A549 (cell line): Measurements from ENCODE around the gene NXN. TPM values are rescaled to one million over a fixed set of nuclear protein-coding genes. Genes with fewer than 3 reads are reported as not detected.
A peak's percentile ranks its signal among the peaks of the same experiment; 100 is the strongest.

Source experiments
- ATAC-seq, 2 experiments: fragments of 200-7000 bp in 1 of 2; fragments of >200 bp in 1 of 2; cut with Nextera tagmentation in 1 of 2; cut with Tn5 transposase in 1 of 2; 3 replicates each; pipeline versions ENCODE4 v1.8.0 to v1.9.1; 2018 to 2020; ENCODE audit warnings: mild to moderate bottlenecking in 1 of 2, moderate library complexity in 1 of 2
- CTCF ChIA-PET: fragments of 300-600 bp; sonication (Branson Sonifier 250); formaldehyde crosslinking; extraction: SDS; loops from one replicate; lab custom pipeline; 2021; ENCODE audit warnings: antibody characterized with exemption, inconsistent platforms; lab: Yijun Ruan, JAX
- POLR2A ChIA-PET: fragments of 350-600 bp; formaldehyde crosslinking; extraction: SDS; loops from one replicate; lab custom pipeline; 2021; ENCODE audit warnings: antibody characterized with exemption, inconsistent platforms; lab: Yijun Ruan, JAX
- DNase-seq, 2 experiments: peaks; one replicate each; pipeline versions ENCODE4 v3.0.0 to v3.0.0-alpha.2; 2011 to 2016; ENCODE audit warnings: low read depth in 1 of 2, low spot score in 1 of 2
- FAIRE-seq: peaks from 2 replicates; lab custom pipeline; 2011; peaks lifted over from hg19 to GRCh38; lab: Jason Lieb, UNC
- H3K27ac ChIP-seq, 2 experiments: fragments of >200 bp; sonication (Bioruptor Twin); formaldehyde crosslinking; 3 replicates each; pipeline ENCODE4 v1.5.1; 2016 to 2017
- H3K4me1 ChIP-seq: fragments of >200 bp; sonication (Bioruptor Twin); formaldehyde crosslinking; 3 replicates; pipeline ENCODE4 v1.6.1; 2016
- H3K4me2 ChIP-seq: fragments of >200 bp; sonication (Bioruptor Twin); formaldehyde crosslinking; 3 replicates; pipeline ENCODE4 v1.6.1; 2016
- H3K4me3 ChIP-seq: fragments of >200 bp; sonication (Bioruptor Twin); formaldehyde crosslinking; 3 replicates; pipeline ENCODE4 v1.5.1; 2016
- H3K9me3 ChIP-seq: fragments of >200 bp; sonication (Bioruptor Twin); formaldehyde crosslinking; 3 replicates; pipeline ENCODE4 v1.6.1; 2016
- CBX2 ChIP-seq: fragments of 200-600 bp; sonication (generic); IDR thresholded peaks from 2 replicates; pipeline ENCODE4 v1.6.1; 2016; ENCODE audit warnings: low read depth, mild to moderate bottlenecking, borderline replicate concordance
- CHD2 ChIP-seq: fragments of 150-350 bp; IDR thresholded peaks from 2 replicates; pipeline ENCODE4 v1.6.1; 2014; ENCODE audit warnings: low read length; ENCODE audit not compliant: partially characterized antibody
- CHD4 ChIP-seq: fragments of 200-600 bp; sonication (generic); IDR thresholded peaks from 2 replicates; pipeline ENCODE4 v1.6.1; 2016; ENCODE audit warnings: antibody characterized with exemption, mild to moderate bottlenecking, borderline replicate concordance
- FOSB ChIP-seq: fragments of 250-450 bp; sonication (Bioruptor Pico); IDR thresholded peaks from 2 replicates; pipeline ENCODE4 v1.5.0; 2020; ENCODE audit warnings: mild to moderate bottlenecking, moderate library complexity
- FOXS1 ChIP-seq: fragments of 250-450 bp; sonication (Bioruptor Pico); IDR thresholded peaks from 2 replicates; pipeline ENCODE4 v1.5.0; 2020; ENCODE audit warnings: mild to moderate bottlenecking, moderate library complexity
- HDAC2 ChIP-seq: fragments of 200-600 bp; sonication (generic); IDR thresholded peaks from 2 replicates; pipeline ENCODE4 v1.6.1; 2016
- KDM1A ChIP-seq: fragments of 200-600 bp; sonication (generic); IDR thresholded peaks from 2 replicates; pipeline ENCODE4 v1.6.1; 2016; ENCODE audit warnings: low read depth, mild to moderate bottlenecking
- MAFK ChIP-seq: fragments of 450-650 bp; IDR thresholded peaks from 2 replicates; pipeline ENCODE4 v1.6.1; 2014; ENCODE audit not compliant: partially characterized antibody
- RAD21 ChIP-seq, 2 experiments: fragments of >200 bp in 1 of 2; sonication (Bioruptor Twin) in 1 of 2; formaldehyde crosslinking in 1 of 2; IDR thresholded peaks in 1 of 2; conservative IDR thresholded peaks in 1 of 2; 2 replicates in 1 of 2; 3 replicates in 1 of 2; pipeline ENCODE4 v1.6.1; 2012 to 2018; ENCODE audit warnings: inconsistent platforms in 1 of 2
- RARB ChIP-seq: fragments of 250-450 bp; sonication (Bioruptor Pico); IDR thresholded peaks from 2 replicates; pipeline ENCODE4 v1.8.0; 2021; ENCODE audit warnings: mild to moderate bottlenecking, moderate library complexity
- RNF2 ChIP-seq: fragments of 200-600 bp; sonication (generic); IDR thresholded peaks from 2 replicates; pipeline ENCODE4 v1.6.1; 2016; ENCODE audit warnings: low read depth, mild to moderate bottlenecking, antibody characterized with exemption, moderate library complexity, borderline replicate concordance
- SMC3 ChIP-seq: fragments of >200 bp; sonication (Bioruptor Twin); formaldehyde crosslinking; IDR thresholded peaks from 3 replicates; pipeline ENCODE4 v1.6.1; 2018; ENCODE audit warnings: inconsistent platforms
- ZFP36 ChIP-seq: fragments of 450-650 bp; IDR thresholded peaks from 2 replicates; pipeline ENCODE4 v1.6.1; 2014; ENCODE audit warnings: borderline replicate concordance; ENCODE audit not compliant: partially characterized antibody
- ZNF302 ChIP-seq: fragments of 250-450 bp; sonication (Bioruptor Pico); IDR thresholded peaks from 2 replicates; pipeline ENCODE4 v1.9.0; 2021; ENCODE audit warnings: inconsistent platforms, mild to moderate bottlenecking, moderate library complexity
- WGBS: methylation state at CpG from one replicate; pipeline ENCODE4 v1.1.6; 2017; ENCODE audit errors: missing lambda C conversion rate; 5-methylcytosine and 5-hydroxymethylcytosine counted together
- polyA plus RNA-seq, 4 experiments: library from polyadenylated mRNA; depleted of rRNA in 3 of 4; stranded (reverse); fragments of >200 nt; fragmentation: RNase III in 1 of 4; extraction: RNeasy Plus Mini Kit Qiagen cat#74134 plus additional on column Dnase treatment in 1 of 4; gene quantifications; 2 replicates in 3 of 4; 3 replicates in 1 of 4; pipeline ENCODE4 v1.2.3, GENCODE V29; 2011 to 2017
- TF ChIP-seq, protein P1 (sequence below): IDR thresholded peaks from 2 replicates; pipeline ENCODE4 v1.6.1; 2012
- TF ChIP-seq, protein P2 (sequence below): fragments of >200 bp; sonication (Bioruptor Twin); formaldehyde crosslinking; IDR thresholded peaks from 3 replicates; pipeline ENCODE4 v1.5.1; 2016
- TF ChIP-seq, protein P3 (sequence below): fragments of 250-450 bp; sonication (Bioruptor Pico); IDR thresholded peaks from 2 replicates; pipeline ENCODE4 v1.5.0; 2020; ENCODE audit warnings: low read depth, mild to moderate bottlenecking, moderate library complexity

The NXN gene
- polyA plus RNA-seq, 2 of the 4 experiments (the other 2 are of a cell fraction): 24.6 to 31.1 TPM

DNA sequence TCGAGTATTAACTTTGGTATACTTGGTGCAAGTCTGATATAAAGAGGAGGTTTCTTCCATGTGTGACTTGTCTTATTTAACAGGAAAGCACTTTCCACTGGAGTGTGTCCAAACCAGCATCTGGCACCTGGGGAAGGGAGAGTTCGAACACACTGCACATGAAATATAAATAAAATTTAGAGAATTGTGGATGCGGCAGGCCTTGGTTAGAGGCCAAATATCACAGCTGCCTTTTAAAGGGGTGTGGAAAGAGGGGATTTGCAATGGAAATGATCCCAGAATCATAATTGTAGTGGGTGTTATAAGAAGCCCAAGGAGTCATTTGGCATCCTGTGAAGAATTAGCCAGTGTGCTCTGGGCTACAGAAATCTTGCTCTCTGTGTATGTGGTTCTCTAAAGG is 4.3 kb upstream of the NXN start:
- no peak for ATAC-seq

DNA sequence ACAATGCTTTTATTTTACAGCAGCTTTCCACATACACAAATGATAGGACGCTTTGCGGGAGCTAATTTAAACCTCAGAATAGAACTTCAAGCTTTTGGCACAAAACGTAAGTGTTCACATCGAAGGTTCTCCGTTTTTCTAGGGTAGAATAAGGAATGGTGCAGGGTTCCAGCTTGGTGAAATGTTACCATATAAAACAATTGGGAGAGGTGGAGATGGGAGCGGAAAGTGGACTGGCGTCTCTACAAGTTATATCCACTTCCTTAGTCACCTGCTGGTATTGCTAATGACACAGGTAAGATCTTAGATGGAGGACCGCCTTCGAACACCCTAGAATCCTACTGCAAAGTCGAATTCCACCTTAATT is 1.7 kb upstream of the NXN start:
- ATAC-seq (peak in 1 of 2 experiments; percentile 1; a peak in 1 of 6 replicates), DNase-seq (no peak), FAIRE-seq (no peak)
- ChIA-PET POLR2A (interaction anchor here (0.8 to 2.6 kb wide), 7 partner anchors 101 to 569 kb away, joined by 3 to 25 read pairs (median 5); partner anchors contain the start of genes GLOD4, MRM3 and VPS53), CTCF (interaction anchor here (0.6 to 14.3 kb wide), 84 partner anchors 8 to 817 kb away, joined by 3 to 428 read pairs (median 6); partner anchors contain the start of genes GEMIN4, GLOD4, MRM3 and TIMM22)
- H3K4me2 ChIP-seq: peak overlapping the region; percentile 94; the same call in 2 of the 3 replicates
- 36% methylated on average over 10 of the region's 10 CpGs for WGBS
- H3K27ac ChIP-seq: no peak overlapping the region
- peaks cover 16% of the 10 kb centered on the region; the same call in 2 of the 3 replicates for H3K4me1 ChIP-seq
- H3K4me3 ChIP-seq: no peak overlapping the region
- no peak for TF ChIP-seq FOXS1 (CRISPR knock-in tag)
- TF ChIP-seq ZFP36: no peak
- TF ChIP-seq RNF2: no peak
- H3K9me3 ChIP-seq: no peaks in the 10 kb centered on the region

More for the DNA sequence above, 4.3 kb upstream of the NXN start:
- no peak for TF ChIP-seq RARB
- Histone ChIP-seq H3K4me2 (no peak overlapping the region), H3K9me3 (no peaks in the 10 kb centered on the region), H3K27ac (no peak overlapping the region), H3K4me3 (no peak overlapping the region), H3K4me1 (0 out of 3 replicates have a peak, but pooled peaks cover 7% of the 10 kb centered on the region)
- ChIA-PET POLR2A (no interaction called here), CTCF (interaction anchor here (0.5 to 14.3 kb wide), 6 partner anchors 8 to 546 kb away, joined by 3 to 428 read pairs (median 48); partner anchors contain the start of gene TIMM22)
- DNase-seq (no peak), FAIRE-seq (no peak)
- 48% methylated on average over 3 of the region's 3 CpGs for WGBS

DNA sequence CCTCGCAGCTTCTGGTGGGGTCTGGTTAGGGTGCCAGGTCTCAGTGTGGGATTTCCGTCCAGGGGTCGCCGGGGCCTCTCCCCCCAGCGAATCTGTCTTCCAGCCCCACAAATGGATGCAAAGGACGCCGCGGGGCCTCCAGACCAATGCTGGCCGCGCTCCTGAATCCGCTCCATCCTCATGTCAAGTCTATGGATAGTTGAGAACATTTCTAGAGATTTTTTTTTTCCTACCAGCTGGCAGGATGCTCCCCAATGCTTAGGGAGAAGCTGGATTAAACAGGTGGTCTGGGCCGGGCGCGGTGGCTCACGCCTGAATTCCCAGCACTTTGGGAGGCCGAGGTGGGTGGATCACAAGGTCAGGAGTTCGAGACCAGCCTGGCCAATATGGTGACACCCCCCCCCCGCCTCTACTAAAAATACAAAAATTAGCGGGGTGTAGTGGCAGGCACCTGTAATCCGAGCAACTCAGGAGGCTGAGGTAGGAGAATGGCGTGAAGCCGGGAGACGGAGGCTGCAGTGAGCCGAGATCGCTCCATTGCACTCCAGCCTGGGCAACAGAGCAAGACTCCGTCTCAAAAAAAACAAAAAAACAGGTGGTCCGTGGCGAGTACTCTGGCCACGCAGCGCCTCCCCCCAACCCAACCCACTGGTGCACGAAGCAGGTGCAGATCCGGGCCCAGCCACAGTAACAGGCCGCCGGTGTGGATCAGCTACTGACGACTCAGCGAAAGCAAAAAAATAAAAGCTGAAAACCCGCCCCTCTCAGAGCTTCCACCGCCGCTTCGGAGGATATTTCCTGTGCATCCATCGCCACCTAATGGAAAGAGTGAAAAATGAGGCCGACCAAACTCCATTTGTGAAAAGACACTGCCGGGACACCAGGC is 1.1 kb upstream of the NXN start:
- Histone ChIP-seq H3K27ac (peak overlapping the region; percentile 69 to 91), H3K4me1 (peaks cover 16% of the 10 kb centered on the region; the same call in 2 of the 3 replicates), H3K4me3 (peak overlapping the region; percentile 89), H3K9me3 (no peaks in the 10 kb centered on the region), H3K4me2 (peak overlapping the region; percentile 94)
- ChIA-PET POLR2A (interaction anchor here (0.7 to 2.6 kb wide), 14 partner anchors 16 to 568 kb away, joined by 3 to 25 read pairs (median 4); partner anchors contain the start of genes GLOD4, MRM3, TIMM22 and VPS53), CTCF (interaction anchor here (0.6 to 14.3 kb wide), 95 partner anchors 9 to 817 kb away, joined by 3 to 428 read pairs (median 5); partner anchors contain the start of genes GEMIN4, GLOD4, MRM3 and TIMM22)
- 46% methylated on average over 43 of the region's 43 CpGs for whole genome bisulfite sequencing
- ATAC-seq (peak; percentile 73 to 85), FAIRE-seq (peak; percentile 85), DNase-seq (peak; percentile 77 to 89)
- TF ChIP-seq CHD2 (no peak), SMC3 (peak; percentile 96), FOSB (CRISPR knock-in tag) (no peak), MAFK (peak; percentile 90), ZNF302 (no peak), KDM1A (0 out of 2 replicates have a peak, but pooled peaks have one; percentile 52), CHD4 (0 out of 2 replicates have a peak, but pooled peaks have one; percentile 26), RAD21 (conservative IDR thresholded peaks at IDR 0.05 in 1 of 2, IDR thresholded peaks at IDR 0.05 in 1 of 2) (peak; percentile 99), ZFP36 (no peak), HDAC2 (0 out of 2 replicates have a peak, but pooled peaks have one; percentile 49), CBX2 (no peak)
- TF ChIP-seq, protein P1, sequence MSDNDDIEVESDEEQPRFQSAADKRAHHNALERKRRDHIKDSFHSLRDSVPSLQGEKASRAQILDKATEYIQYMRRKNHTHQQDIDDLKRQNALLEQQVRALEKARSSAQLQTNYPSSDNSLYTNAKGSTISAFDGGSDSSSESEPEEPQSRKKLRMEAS: 0 out of 2 replicates have a peak, but pooled peaks have one; percentile 2
- TF ChIP-seq, protein P2, sequence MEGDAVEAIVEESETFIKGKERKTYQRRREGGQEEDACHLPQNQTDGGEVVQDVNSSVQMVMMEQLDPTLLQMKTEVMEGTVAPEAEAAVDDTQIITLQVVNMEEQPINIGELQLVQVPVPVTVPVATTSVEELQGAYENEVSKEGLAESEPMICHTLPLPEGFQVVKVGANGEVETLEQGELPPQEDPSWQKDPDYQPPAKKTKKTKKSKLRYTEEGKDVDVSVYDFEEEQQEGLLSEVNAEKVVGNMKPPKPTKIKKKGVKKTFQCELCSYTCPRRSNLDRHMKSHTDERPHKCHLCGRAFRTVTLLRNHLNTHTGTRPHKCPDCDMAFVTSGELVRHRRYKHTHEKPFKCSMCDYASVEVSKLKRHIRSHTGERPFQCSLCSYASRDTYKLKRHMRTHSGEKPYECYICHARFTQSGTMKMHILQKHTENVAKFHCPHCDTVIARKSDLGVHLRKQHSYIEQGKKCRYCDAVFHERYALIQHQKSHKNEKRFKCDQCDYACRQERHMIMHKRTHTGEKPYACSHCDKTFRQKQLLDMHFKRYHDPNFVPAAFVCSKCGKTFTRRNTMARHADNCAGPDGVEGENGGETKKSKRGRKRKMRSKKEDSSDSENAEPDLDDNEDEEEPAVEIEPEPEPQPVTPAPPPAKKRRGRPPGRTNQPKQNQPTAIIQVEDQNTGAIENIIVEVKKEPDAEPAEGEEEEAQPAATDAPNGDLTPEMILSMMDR: peak; percentile 94
- TF ChIP-seq, protein P3, sequence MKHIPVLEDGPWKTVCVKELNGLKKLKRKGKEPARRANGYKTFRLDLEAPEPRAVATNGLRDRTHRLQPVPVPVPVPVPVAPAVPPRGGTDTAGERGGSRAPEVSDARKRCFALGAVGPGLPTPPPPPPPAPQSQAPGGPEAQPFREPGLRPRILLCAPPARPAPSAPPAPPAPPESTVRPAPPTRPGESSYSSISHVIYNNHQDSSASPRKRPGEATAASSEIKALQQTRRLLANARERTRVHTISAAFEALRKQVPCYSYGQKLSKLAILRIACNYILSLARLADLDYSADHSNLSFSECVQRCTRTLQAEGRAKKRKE (CRISPR knock-in tag): no peak
